ENCODE data around the gene HABP4. TPM values are rescaled to one million over a fixed set of nuclear protein-coding genes. Genes with fewer than 3 reads are reported as not detected.
A peak's percentile ranks its signal among the peaks of the same experiment; 100 is the strongest.

Gene HABP4
- total and polyA plus RNA-seq, 10 of the 15 experiments (the other 5 are each of a cell fraction or from before 2014, with no cell fraction given) = 1.6 to 15.4 (median 11.6) TPM

GRCh38 chr9:96418083-96418919 is 31.7 kb upstream of the HABP4 start, which contains the start of gene ZNF367 (continued):
- TF ChIP-seq, protein P1, sequence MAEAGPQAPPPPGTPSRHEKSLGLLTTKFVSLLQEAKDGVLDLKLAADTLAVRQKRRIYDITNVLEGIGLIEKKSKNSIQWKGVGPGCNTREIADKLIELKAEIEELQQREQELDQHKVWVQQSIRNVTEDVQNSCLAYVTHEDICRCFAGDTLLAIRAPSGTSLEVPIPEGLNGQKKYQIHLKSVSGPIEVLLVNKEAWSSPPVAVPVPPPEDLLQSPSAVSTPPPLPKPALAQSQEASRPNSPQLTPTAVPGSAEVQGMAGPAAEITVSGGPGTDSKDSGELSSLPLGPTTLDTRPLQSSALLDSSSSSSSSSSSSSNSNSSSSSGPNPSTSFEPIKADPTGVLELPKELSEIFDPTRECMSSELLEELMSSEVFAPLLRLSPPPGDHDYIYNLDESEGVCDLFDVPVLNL (IDR thresholded peaks at IDR 0.05; ENCODE audit: low read depth, low read length) = peak; percentile 96
- peak; percentile 75 for TF ChIP-seq POLR2AphosphoS5 (IDR thresholded peaks at IDR 0.05; ENCODE audit: low read length)
- TF ChIP-seq, protein P2, sequence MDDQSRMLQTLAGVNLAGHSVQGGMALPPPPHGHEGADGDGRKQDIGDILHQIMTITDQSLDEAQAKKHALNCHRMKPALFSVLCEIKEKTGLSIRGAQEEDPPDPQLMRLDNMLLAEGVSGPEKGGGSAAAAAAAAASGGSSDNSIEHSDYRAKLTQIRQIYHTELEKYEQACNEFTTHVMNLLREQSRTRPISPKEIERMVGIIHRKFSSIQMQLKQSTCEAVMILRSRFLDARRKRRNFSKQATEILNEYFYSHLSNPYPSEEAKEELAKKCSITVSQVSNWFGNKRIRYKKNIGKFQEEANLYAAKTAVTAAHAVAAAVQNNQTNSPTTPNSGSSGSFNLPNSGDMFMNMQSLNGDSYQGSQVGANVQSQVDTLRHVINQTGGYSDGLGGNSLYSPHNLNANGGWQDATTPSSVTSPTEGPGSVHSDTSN (IDR thresholded peaks at IDR 0.05; ENCODE audit: insufficient replicate concordance, low read depth, low read length) = peak; percentile 98
- TF ChIP-seq YBX1 (IDR thresholded peaks at IDR 0.05) = no peak
- peak; percentile 57 for TF ChIP-seq RUNX3 (IDR thresholded peaks at IDR 0.05; ENCODE audit: low read length)
- no peak for TF ChIP-seq SUPT20H (IDR thresholded peaks at IDR 0.05; ENCODE audit: borderline replicate concordance, control insufficient read depth, low read depth, low read length)
- peak in 1 of 2 experiments; percentile 33; a peak in 1 of 4 replicates for TF ChIP-seq EP300 (IDR thresholded peaks at IDR 0.05; ENCODE audit: borderline replicate concordance in 1 of 2, control insufficient read depth in 1 of 2, low read depth in 2 of 2, low read length in 2 of 2)
- no peak for TF ChIP-seq JUND (IDR thresholded peaks at IDR 0.05; ENCODE audit: low read depth, low read length)
- TF ChIP-seq CEBPB (IDR thresholded peaks at IDR 0.05; ENCODE audit: borderline replicate concordance in 1 of 2, low read depth in 2 of 2, low read length in 2 of 2) = no peak
- TF ChIP-seq ZNF384 (IDR thresholded peaks at IDR 0.05; ENCODE audit: borderline replicate concordance, low read depth, low read length) = peak; percentile 93
- TF ChIP-seq RELA (IDR thresholded peaks at IDR 0.05; ENCODE audit: borderline replicate concordance, partially characterized antibody) = no peak
- TF ChIP-seq NFIC (IDR thresholded peaks at IDR 0.05; ENCODE audit: low read depth, low read length) = no peak
- TF ChIP-seq SP1 (IDR thresholded peaks at IDR 0.05; ENCODE audit: low read depth, low read length) = peak; percentile 95
- TF ChIP-seq CHD1 (IDR thresholded peaks at IDR 0.05; ENCODE audit: low read depth, low read length) = no peak
- no peak for TF ChIP-seq ATF7 (IDR thresholded peaks at IDR 0.05; ENCODE audit: low read depth)
- TF ChIP-seq FOXK2 (IDR thresholded peaks at IDR 0.05) = no peak
- TF ChIP-seq, protein P3, sequence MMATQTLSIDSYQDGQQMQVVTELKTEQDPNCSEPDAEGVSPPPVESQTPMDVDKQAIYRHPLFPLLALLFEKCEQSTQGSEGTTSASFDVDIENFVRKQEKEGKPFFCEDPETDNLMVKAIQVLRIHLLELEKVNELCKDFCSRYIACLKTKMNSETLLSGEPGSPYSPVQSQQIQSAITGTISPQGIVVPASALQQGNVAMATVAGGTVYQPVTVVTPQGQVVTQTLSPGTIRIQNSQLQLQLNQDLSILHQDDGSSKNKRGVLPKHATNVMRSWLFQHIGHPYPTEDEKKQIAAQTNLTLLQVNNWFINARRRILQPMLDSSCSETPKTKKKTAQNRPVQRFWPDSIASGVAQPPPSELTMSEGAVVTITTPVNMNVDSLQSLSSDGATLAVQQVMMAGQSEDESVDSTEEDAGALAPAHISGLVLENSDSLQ (IDR thresholded peaks at IDR 0.05) = peak; percentile 99
- TF ChIP-seq, protein P4, sequence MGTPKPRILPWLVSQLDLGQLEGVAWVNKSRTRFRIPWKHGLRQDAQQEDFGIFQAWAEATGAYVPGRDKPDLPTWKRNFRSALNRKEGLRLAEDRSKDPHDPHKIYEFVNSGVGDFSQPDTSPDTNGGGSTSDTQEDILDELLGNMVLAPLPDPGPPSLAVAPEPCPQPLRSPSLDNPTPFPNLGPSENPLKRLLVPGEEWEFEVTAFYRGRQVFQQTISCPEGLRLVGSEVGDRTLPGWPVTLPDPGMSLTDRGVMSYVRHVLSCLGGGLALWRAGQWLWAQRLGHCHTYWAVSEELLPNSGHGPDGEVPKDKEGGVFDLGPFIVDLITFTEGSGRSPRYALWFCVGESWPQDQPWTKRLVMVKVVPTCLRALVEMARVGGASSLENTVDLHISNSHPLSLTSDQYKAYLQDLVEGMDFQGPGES (IDR thresholded peaks at IDR 0.05) = peak; percentile 85
- no peak for TF ChIP-seq CTCF (IDR thresholded peaks at IDR 0.05 in 2 of 3, conservative IDR thresholded peaks at IDR 0.05 in 1 of 3; ENCODE audit: control insufficient read depth in 2 of 3, extremely low read depth in 1 of 3, insufficient read depth in 1 of 3, low read depth in 3 of 3, low read length in 3 of 3)
- no peak for TF ChIP-seq RBBP5 (conservative IDR thresholded peaks at IDR 0.05)
- TF ChIP-seq RFX5 (IDR thresholded peaks at IDR 0.05; ENCODE audit: low read depth, low read length) = peak; percentile 66; the same call in 1 of the 2 replicates
- no peak for TF ChIP-seq RAD21 (IDR thresholded peaks at IDR 0.05; ENCODE audit: insufficient read depth, low read depth, low read length)
- TF ChIP-seq BMI1 (IDR thresholded peaks at IDR 0.05; ENCODE audit: borderline replicate concordance) = no peak
- 0 out of 2 replicates have a peak, but pooled peaks have one; percentile 44 for TF ChIP-seq NBN (IDR thresholded peaks at IDR 0.05)

Measured in GM12878 (cell line).